Measurements from ENCODE around the gene SLC38A9. TPM values are rescaled to one million over a fixed set of nuclear protein-coding genes. Genes with fewer than 3 reads are reported as not detected.
A peak's percentile ranks its signal among the peaks of the same experiment; 100 is the strongest.
"Not testable (repeated sequence)": the region's sequence is repeated elsewhere in the genome, so short reads cannot be mapped to it uniquely, and the experiment has no call there.

The SLC38A9 gene
- total RNA-seq, 1 experiment from 2014 or later = 20.2 TPM

DNA sequence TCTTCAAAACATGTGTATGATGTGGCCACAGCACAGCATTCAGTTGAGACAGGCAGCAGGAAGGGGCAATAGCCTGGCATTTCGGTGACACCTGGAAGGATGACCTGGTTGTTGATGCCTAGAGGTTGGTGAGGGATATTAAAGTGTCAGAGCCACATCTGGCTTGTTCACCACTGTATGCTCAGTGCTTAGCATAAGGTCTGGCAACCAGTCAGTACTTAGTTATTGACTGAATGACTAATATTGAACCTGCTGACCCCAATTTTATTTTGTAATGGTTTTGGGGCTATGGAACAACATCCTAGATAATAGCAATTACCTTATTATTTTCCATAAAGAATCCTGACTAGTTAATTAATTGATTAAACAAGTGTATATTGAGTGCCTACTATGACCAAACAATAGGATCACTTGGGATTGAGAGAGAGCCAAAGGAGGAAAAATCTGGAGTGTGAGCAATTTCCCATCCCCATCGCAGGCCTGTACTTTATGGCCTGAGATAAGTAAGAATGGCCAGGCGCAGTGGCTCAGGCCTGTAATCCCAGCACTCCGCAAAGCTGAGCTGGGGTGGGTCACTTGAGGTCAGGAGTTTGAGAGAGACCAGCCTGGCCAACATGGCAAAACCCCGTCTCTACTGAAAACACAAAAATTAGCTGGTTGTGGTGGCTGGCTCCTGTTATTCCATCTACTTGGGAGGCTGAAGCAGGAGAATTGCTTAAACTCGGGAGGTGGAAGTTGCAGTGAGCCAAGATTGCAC, 91.9 kb downstream of the SLC38A9 start:
- DNase-seq (ENCODE audit: extremely low read depth, low read depth) = no peak

GRCh38 chr5:55618318-55618717, 93.8 kb downstream of the SLC38A9 start:
- DNase-seq (ENCODE audit: extremely low read depth, low read depth) = no peak

- DNase-seq (ENCODE audit: extremely low read depth, low read depth) = no peak
Measured at GRCh38 chr5:55613112-55613868, 98.8 kb downstream of the SLC38A9 start.

GRCh38 chr5:55610542-55610941, 101.6 kb downstream of the SLC38A9 start:
- DNase-seq (ENCODE audit: extremely low read depth, low read depth) = no peak

GRCh38 chr5:55609413-55609812, 102.7 kb downstream of the SLC38A9 start:
- no peak for DNase-seq (ENCODE audit: extremely low read depth, low read depth)

GRCh38 chr5:55608595-55609349, 103.4 kb downstream of the SLC38A9 start:
- DNase-seq (ENCODE audit: extremely low read depth, low read depth) = no peak

GRCh38 chr5:55607309-55607708, 104.8 kb downstream of the SLC38A9 start:
- DNase-seq (ENCODE audit: extremely low read depth, low read depth) = not testable (repeated sequence)

DNA sequence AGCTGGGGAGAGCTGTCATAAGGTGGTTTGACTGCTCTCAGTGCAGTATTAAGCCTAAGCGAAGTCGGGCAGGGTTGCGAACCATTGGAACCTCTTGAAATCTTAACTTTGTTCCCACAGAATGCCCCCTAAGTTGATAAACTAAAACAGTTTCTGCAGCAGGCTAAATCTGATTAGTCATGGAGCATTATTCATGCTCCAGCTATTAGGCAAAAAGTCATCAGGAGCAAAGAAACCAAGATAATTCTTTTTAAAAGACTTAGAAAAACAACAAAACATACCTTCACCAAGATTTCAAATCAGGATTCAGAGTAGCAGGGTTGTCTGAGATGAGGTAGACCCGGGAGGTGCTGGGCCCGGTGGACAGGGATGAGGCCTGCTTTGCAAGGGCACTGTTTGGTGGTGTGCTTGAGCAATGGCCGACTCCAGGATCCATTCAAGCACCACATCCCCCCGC, 107.5 kb downstream of the SLC38A9 start:
- no peak for DNase-seq (ENCODE audit: extremely low read depth, low read depth)

DNA sequence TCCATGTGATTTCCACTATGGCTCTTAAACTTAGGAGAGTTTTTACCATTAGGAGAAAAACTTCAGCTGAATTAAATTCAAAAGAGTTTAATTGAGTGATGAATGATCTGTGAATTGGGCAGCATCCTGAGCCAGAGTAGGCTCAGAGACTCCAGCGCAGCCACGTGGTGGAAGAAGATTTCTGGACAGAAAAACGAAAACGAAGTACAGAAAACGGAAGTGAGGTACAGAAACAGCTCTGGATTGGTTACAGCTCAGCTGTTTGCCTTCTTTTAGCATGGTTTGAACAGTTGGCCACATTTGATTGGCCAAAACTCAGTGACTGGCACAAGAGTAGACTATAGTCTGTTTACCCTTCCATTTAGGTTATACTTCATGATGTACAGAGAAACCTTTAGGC, 108.2 kb downstream of the SLC38A9 start:
- DNase-seq (ENCODE audit: extremely low read depth, low read depth) = peak; percentile 46

DNA sequence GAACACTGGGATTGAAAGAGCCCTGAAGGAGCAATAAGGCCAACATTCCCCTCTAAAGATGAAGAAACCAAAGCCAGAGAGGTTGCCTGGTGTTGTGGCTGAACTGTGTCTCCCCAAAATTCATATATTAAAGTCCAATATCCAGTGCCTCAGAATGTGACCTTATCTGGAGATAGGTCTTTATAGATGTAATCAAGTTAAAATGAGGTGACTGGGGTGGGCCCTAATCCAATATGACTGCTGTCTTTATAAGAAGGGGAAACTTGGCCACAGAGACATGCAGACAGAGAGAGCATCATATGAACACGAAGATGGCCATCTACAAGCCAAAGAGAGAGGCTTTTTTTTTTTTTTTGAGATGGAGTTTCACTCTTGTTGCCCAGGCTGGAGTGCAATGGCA, 110.5 kb downstream of the SLC38A9 start:
- DNase-seq (ENCODE audit: extremely low read depth, low read depth) = no peak

GRCh38 chr5:55601204-55601618, 110.9 kb downstream of the SLC38A9 start:
- DNase-seq (ENCODE audit: extremely low read depth, low read depth) = peak; percentile 78

DNA sequence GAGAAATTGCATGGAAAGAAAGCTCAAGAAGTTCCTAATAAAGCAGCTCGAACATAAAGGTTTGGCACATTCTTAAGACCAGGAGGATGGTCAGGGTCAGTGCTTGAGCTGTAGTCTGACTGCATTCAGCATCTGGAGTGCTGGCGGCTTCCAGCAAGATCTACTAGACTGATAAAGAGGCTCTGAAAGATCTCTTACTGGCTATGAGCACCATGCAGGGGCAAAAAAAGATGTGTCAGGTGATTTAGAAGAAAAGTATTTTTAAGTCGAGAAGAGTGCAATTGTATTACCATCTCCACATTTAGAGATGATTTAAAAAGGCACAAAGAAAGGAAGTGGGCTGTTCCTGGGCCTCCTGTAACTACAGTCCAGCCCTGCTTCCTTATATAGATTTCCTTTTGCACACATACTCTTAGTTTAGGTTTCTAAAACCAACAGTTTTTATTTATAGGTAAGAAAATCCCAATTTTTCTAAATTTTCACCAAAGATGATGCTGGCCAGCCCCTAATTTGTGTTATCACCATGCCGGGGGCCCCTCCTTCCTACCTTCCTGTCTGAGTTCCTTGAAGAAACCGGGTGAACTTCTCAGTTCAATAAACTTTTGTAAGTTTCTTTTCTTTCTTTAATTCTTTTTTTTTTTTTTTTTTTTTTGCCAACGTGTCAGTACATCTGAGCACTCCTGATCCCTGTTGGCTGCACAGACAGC, 111.5 kb downstream of the SLC38A9 start:
- DNase-seq (ENCODE audit: extremely low read depth, low read depth) = no peak

DNA sequence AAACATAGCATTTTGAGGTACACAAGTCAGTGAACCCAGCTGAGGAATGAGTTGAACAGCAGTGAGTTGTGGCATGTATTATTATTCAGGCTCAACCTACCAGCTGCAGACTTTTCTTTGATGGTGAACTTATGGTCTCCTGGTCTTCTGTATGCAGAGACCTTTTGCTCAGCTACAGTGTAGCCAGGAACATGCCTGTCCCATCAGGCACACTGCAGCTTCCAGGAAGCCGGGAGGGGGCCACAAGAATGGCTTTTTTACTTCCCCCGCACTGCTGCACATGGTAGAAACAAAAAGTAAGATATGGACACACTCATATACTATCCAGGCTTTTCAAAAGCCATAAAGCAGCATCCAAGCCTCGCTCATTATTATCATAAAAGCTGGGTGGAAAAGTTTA, 112.0 kb downstream of the SLC38A9 start:
- DNase-seq (ENCODE audit: extremely low read depth, low read depth) = no peak

GRCh38 chr5:55599148-55600050, 112.7 kb downstream of the SLC38A9 start:
- no peak for DNase-seq (ENCODE audit: extremely low read depth, low read depth)

GRCh38 chr5:55597014-55597981, 114.8 kb downstream of the SLC38A9 start:
- DNase-seq (ENCODE audit: extremely low read depth, low read depth) = peak; percentile 25

DNA sequence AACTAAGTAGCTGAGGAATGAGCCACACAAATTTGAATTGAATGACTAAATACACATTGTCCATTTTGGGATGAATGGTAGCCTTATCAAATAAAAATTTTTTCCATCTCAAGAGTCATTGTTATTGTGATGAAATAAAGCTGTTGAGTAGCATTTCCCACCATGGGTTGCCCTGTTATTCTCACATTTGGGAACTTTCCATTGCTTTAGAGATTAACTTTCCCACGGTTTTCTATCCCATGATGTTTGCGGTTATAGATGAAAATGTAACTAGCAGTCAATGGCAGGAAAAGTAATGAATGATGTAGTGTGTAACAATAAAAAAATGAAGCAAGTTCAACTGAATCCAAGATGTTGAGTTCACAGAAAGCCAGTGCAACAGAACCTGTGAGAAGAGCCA, 117.5 kb downstream of the SLC38A9 start:
- DNase-seq (ENCODE audit: extremely low read depth, low read depth) = no peak

- DNase-seq (ENCODE audit: extremely low read depth, low read depth) = no peak
Measured at GRCh38 chr5:55593115-55593472, 119.0 kb downstream of the SLC38A9 start.

DNA sequence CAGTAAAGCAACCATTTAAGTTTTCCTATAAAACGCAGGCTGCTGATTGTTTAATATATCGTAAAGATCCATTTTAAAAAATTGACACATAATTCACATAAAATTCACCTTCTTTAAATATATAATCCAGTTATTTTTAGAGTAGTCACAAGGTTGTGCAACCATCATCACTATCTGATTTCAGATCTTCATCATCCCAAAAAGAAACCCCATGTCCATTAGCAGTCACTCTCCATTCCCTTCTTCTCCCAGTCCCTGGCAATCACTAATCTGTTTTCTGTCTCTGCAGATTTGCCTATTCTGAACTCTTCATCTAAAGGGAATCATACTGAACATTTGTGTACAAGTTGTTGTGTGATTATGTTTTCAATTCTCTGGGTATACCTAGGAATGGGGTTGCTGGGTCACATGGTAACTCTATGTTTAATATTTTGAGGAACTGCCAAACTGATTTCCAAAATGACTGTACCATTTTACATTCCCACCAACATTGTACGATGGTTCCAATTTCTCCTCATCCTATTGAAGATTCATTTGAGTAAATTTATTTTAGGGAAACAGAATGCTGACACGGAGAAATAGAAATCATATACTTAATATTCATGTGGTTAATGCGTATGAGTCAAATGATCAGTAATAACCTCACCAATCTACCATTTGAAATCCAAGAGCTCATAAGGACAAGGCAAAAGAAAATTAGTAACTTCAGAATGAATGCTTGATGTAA, 119.6 kb downstream of the SLC38A9 start:
- DNase-seq (ENCODE audit: extremely low read depth, low read depth) = no peak

All from NCI-H460 (cell line).